GM12892 (cell line): ENCODE results near the gene SDK1.

ENCODE experiments used
- POLR2A ChIP-seq: IDR thresholded peaks from 2 replicates; pipeline ENCODE4 v1.6.1; 2011; ENCODE audit warnings: low read depth, low read length, control low read depth
- POLR2AphosphoS5 ChIP-seq: IDR thresholded peaks from 2 replicates; pipeline ENCODE4 v1.6.1; 2011; ENCODE audit warnings: low read depth, low read length, control low read depth
- TAF1 ChIP-seq: IDR thresholded peaks from 2 replicates; pipeline ENCODE4 v1.6.1; 2011; ENCODE audit warnings: low read depth, mild to moderate bottlenecking, control low read depth, low read length, borderline replicate concordance

DNA sequence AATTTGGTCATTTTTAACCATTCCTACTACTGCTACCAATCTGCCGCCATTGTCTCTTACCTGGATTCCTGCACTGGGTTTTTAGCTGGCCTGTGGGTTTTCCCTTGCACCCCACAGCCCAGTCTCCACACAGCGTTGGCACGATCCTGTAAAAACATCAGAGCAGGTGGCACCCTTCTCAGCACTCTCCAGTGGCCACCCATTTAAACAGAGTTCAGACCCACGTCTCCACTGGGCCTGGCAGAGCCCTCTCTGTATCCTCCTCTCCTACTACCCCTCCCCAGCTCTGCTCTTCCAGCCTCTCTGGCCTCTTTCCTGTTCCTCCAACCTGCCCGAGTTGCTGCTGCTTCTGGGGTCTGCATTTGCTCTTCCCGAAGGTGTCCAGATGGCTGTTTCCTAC is 259.4 kb downstream of the SDK1 start:
- TF ChIP-seq POLR2A (no peak), POLR2AphosphoS5 (no peak), TAF1 (no peak)
